GM10847 (cell line): ENCODE results near the gene SYT8.

Experiments used
- POLR2A ChIP-seq: IDR thresholded peaks from 2 replicates; pipeline ENCODE4 v1.6.1; 2011; ENCODE audit not compliant: insufficient read length; ENCODE audit errors: extremely low read depth

Gene SYT8

GRCh38 chr11:1855886-1856265, 21.1 kb downstream of the SYT8 start:
- TF ChIP-seq POLR2A = no peak

GRCh38 chr11:1856306-1857005, 21.7 kb downstream of the SYT8 start:
- TF ChIP-seq POLR2A = no peak

GRCh38 chr11:1857064-1857463, 22.3 kb downstream of the SYT8 start:
- TF ChIP-seq POLR2A = no peak

GRCh38 chr11:1858154-1858553, 23.4 kb downstream of the SYT8 start:
- no peak for TF ChIP-seq POLR2A

- TF ChIP-seq POLR2A = no peak
Measured at GRCh38 chr11:1858576-1858975, 23.8 kb downstream of the SYT8 start.

GRCh38 chr11:1859004-1859403, 24.2 kb downstream of the SYT8 start:
- no peak for TF ChIP-seq POLR2A

- no peak for TF ChIP-seq POLR2A
Measured at GRCh38 chr11:1860108-1860507, 25.3 kb downstream of the SYT8 start.

- no peak for TF ChIP-seq POLR2A
Measured at GRCh38 chr11:1861435-1862411, 26.9 kb downstream of the SYT8 start.

GRCh38 chr11:1862588-1863351, 28.0 kb downstream of the SYT8 start:
- no peak for TF ChIP-seq POLR2A

- no peak for TF ChIP-seq POLR2A
Measured at GRCh38 chr11:1863352-1864216, 28.8 kb downstream of the SYT8 start.

- TF ChIP-seq POLR2A = no peak
Measured at GRCh38 chr11:1864231-1864630, 29.4 kb downstream of the SYT8 start.

- TF ChIP-seq POLR2A = no peak
Measured at GRCh38 chr11:1864831-1865665, 30.3 kb downstream of the SYT8 start.

GRCh38 chr11:1866226-1866625, 31.4 kb downstream of the SYT8 start:
- TF ChIP-seq POLR2A = no peak

GRCh38 chr11:1866776-1867175, 32.0 kb downstream of the SYT8 start:
- TF ChIP-seq POLR2A = no peak
